GM19438 (cell line): ENCODE results near the gene ULK3.

Experiments
- ATAC-seq: cut with Tn5 transposase; IDR thresholded peaks from one replicate; pipeline ENCODE4 v1.9.1; 2021; ENCODE audit warnings: low read depth; ENCODE audit not compliant: unreplicated experiment

The ULK3 gene

GRCh38 chr15:74841891-74842373 is 1.0 kb downstream of the ULK3 start:
- ATAC-seq, result no peak

DNA sequence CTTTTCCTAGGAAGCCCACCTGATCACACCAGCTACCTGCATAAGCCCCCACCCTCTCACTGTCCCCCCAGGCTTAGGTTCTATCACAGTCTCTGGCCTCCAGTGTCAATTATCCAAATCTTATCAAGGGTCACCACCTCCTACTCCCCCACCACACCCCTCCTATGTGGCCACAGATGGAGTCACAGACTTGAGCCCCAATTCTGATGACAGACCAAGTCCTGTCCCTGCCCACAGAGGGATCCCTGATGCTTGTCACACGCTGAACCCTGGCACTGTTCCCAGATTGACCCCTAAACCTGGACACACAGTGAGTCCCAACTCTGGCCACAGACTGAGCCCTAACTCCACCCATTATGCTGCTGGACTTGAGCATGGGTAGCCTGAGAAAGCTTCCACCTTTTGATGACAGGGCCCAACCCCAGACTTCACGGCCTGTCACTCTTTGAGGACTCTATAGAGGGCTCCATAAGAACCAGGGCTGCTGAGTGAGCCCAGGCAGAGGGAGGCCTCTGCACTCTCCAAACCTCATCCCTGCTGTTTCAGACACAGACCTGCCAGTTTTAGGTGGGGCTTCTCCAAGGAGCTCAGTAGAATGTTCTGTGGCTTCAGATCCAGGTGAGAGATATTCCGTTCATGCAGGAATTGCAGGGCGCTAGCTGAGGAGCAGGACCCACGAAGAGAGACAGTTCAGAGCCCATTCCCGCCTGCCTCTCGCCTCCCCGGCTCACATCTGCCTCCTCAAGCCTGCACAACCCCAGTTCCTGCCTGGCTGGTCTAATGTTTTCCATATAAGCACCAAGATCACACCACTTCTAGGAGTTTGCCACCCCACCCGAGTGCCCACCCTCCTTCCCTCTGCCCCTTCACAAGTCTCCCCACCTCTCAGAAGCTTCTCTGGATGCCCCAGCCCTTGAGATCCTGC is 1.8 kb downstream of the ULK3 start:
- no peak for ATAC-seq

DNA sequence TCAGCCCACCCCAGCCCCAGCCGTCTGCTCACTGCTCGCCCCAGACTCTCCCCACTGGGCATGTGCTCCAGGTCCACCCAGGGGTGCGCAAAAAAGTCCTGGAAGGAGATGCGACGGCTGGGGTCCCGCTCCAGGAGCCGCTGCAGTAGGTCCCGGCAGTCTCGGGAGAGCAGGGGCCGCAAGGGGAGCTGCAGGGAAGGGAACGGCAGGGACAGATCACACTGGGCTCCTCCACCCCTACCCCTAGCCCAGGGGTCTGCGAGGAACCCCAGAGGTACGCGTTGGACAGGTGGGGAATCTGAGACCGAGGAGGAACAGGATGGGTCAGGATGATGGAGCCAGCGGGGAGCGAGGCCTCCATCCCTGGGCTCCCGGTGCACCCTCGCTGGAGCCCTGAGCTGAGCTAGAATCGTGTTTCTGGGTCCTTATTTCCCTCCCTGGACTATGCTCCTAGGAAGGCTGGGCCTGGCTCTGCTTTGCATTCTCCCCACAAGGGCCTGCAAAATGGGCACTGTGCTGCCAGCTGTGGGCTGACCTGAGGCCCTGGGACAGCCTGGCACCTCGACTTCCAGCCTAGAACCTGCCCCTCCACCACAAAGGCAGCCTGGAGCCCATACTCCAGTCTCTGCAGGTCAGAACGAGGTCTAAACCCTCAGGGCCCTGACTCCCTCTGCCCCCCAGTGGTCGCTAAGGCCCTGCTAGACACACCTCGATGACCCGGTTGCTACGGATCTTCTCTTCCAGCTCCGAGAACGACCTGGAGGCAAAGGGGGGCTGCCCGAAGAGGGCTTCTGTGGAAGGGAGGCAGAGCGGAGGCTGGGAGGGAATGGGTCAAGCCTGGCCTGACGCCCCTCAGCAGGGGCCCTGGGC is 3.2 kb downstream of the ULK3 start:
- no peak for ATAC-seq

DNA sequence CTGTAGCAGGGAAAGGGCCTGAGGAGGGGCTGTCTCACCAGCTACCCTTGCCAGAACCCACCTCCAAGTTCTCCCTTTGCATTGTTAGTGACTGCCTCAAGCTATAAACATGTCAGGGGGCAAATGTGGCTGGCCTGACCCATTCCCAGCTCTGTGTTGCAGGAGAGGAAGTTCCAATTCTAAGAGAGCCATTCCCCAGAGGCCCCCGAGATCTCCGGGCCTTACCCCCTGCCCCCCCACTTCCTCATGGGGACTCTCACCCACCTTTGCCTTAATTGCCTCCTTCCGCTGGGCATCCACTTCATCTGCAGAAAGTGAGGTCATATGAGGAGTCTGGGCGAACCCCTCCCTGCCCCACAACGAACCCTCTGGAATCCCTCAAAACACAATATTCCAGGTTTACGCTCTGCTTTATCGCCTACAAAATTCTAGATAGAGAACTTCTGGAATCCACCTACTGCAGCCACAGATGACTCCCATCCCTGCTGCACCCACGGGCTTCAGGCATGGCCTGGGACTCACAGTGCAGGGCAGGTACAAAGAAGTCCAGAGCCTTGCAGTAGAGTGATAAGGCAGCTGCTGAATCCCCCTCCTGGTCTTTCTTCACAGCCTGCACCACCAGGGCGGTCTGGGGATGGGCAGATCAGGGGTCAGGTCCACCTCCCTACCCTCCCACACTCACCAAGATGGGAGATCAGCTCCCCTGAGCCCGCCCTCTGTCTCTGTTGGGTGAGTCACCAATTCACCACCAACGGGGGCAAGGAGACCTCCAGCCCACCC is 4.0 kb downstream of the ULK3 start:
- ATAC-seq, result no peak

DNA sequence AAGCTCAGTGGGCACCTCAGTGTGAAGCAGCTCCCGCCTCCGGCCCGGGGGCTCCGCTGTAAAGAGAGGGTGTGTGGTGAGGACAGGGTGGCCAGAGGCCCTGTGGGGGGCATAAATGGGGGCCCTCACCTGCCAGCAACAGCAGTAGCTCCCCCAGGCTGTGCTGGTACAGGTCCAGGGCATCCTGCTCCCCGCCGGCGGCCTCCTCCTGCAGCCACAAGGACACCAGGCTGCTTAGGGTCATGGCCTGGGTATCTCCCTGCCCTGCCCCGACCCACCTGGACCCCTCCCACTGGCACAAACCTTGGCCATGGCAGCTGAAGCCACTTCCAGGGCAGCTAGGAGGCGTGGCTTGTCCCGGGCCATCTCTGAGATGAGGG is 4.8 kb downstream of the ULK3 start:
- ATAC-seq, result no peak

- ATAC-seq, result no peak
Measured at GRCh38 chr15:74837482-74838136, 5.3 kb downstream of the ULK3 start.

GRCh38 chr15:74836846-74837245 is 6.1 kb downstream of the ULK3 start:
- ATAC-seq, result no peak

DNA sequence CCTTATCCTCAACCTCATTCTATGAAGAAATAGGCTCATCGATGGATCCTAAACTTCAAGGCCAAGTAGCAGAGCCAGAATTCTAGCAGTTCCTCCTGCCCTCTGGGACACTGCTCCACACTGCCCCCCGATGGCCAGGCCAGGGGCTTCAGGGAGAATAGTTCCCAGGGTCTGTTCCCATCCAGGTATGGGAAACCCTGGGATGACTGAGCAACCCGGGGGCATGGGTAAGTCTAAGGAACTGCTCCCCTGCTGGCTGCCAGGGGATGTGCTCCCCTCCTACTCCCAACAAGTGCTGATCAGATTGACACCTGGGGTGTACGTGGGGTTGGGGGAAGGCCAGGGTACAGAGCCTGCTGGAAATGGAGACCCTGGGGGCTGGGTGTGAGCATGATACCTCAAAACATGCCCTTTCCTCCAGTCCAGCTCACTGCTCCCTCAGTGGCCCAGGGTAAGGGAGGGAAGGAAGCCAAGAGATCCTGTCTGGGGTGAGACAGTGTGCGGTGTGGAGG is 7.6 kb downstream of the ULK3 start:
- no peak for ATAC-seq

DNA sequence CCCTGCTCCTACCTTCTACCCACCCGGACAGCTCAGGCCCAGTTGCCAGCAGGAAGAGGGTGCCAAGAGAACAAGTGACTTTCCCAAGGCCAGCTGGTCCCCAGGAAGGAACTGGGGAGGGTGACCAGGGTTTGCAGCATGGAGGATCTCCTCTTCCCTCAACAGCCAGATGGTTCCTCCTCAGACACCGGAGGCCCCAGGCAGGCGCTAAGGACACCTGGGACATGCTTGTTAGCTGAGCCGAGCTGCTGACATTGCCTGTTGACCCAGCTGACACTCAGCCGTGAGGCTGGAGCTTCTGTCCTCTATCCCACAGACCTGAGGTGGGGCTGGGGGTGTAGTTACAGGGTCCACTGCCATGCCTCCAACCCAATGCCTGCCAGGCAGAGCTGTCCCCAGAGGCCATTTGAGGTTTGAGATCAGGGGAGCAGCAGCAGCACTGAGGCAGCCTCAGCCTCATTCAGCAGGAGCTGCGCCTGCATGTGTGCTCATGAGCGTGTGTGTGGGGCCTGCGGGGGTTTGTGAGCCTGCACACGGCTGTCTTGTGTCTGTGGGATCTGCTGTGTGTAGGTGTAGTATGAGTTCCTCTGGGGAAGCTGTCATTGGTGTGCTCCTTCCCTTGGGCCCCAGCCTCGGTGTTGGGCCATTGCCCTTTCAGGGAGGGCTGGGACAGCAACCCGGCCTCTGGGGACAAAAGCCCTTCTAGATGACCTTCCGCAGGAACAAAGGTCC is 9.4 kb downstream of the ULK3 start:
- ATAC-seq, result no peak

DNA sequence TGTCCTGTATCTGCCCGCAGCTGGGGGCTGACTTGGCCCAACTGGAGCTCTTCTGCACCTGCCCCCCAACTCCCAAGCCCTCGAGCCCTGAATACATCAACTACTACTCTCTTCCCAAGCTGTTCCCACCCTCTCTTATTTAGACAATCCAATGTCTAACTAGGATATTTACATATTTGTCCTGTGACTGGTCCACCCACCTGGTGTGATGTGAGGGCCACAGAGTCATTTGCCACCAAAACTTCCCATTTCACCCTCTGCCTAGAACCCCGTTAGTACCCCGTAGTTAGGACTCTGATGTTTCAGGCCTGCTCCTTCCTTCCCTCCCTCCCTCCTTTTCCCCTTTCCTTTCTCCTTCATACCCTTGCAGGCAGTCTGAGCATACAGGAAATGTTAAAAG is 10.1 kb downstream of the ULK3 start:
- ATAC-seq, result no peak

DNA sequence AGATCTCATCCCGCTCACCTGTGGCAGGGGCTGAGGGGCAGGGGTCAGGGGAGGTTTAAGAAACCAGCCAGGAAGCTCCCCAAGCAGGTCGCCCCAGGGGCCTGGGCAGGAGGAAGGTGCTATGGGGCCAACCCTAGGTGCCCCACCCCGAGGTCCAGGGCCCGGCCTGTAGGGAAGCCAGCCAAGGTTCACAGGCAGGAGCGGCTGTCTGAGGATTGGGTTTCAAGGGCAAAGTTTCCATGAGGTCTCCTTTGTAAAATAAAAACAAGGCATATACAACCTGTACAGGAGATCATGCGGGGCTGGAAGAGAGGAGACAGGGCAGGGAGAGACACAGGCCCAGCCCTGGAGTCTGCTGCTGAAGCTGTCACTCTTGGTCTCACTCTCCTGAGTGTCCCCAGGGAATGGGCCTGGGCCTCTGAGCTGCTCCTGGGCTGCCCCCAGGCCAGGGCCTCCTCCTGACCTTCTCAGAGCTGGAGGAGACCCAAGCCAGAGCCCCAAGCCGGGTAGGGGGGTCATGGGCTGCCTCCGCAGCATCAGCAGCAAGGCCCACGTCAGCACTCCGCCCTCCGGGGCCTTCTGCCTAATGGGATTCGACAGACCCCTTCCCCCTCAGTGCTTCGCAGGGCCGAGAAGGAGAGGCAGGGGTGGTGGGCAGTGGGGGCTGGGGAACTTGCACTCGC is 11.0 kb downstream of the ULK3 start:
- ATAC-seq, result no peak

DNA sequence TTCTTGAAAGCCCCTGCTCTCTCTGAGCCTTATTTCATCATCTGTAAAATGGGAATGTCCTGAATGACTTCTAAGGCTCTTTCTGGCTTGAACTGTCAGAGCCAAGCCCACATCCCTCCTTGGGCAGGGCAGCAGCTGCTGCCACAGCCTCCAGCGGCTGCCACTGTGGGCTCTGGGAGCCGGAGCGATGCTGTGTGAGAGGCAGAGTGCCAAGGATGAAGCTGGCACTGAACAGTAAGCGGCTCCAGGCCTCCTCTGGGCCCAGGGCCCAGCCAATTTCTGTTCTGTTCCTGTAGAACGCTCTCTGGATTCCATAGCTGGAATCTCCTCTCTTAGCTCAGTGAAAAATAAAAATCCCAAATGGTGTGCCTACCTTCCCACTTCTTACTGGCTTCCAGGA is 12.1 kb downstream of the ULK3 start:
- no peak for ATAC-seq

GRCh38 chr15:74829991-74830390 is 13.0 kb downstream of the ULK3 start:
- ATAC-seq, result no peak

GRCh38 chr15:74829486-74829885 is 13.5 kb downstream of the ULK3 start:
- no peak for ATAC-seq

DNA sequence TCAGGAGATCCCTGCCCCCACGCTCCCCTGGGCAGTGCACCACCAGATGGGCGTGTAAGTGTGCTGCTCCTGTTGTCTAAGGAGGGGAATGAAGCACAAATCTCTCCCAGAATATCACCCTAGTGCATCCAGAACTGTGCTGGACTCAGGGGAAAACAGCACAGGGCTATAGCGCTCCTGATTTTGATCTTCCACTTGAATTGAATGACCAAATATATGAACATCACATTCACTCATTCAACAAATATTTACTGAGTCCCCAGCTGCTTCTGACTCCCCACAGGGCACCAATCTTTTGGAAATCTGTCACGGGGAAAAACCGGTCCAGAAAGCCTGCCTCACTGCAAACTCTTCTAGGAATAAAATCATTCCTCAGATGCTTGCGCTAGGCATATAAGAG is 14.1 kb downstream of the ULK3 start:
- no peak for ATAC-seq

DNA sequence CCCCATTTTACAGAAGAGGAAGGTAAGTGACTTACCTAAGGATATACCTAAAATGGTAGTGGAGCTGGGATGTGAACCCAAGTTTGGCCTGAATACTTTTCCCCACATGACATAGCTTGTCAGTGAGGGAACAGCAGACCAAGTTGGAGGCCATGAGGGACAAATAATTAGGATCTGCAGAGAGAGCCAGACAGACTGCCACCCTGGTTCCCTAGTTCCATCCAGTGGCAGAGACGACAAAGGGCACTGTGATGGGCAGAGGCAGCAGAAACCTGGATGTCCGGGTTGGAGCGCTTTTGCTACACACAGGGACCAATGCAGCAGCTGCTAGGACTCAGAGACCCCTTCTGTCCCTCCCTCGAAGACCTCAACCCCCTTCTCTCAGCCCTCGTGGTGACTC is 15.3 kb downstream of the ULK3 start:
- ATAC-seq, result no peak

GRCh38 chr15:74826921-74827320 is 16.0 kb downstream of the ULK3 start:
- ATAC-seq, result no peak

DNA sequence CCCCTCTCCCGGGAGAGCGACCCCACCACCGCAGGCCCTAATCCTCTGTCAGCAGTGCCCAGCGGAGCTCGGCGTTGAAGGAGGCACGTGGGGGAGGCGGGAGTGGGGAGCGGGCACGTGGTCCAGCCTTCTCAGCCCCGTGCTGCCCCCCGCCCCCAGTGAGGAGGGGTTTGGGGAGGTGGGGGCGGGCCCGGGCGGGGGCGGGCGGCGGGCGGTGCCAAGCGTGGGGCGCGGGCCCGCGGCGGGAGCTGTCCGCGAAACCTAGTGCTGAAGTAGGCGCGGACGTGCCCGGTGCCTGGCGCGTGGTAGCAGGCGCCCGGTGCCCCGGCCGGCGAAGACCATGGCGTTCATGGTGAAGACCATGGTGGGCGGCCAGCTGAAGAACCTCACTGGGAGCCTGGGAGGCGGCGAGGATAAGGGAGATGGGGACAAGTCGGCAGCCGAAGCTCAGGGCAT is 16.6 kb downstream of the ULK3 start, which contains the start of gene CPLX3:
CPLX3 (plus strand) TSS at position 264 of the 456 bp plus-strand sequence; CDS start at position 341, 77 bp downstream.
- no peak for ATAC-seq

- no peak for ATAC-seq
Measured at GRCh38 chr15:74825866-74826265, 17.1 kb downstream of the ULK3 start.
